CD14-positive monocyte (primary cell): Measurements from ENCODE around the gene SOX14. TPM values are rescaled to one million over a fixed set of nuclear protein-coding genes. Genes with fewer than 3 reads are reported as not detected.
A peak's percentile ranks its signal among the peaks of the same experiment; 100 is the strongest.

Experiments
- DNase-seq, 3 donors: peaks; one replicate each; pipeline ENCODE4 v3.0.0-alpha.2; 2011 to 2022
- H2AFZ ChIP-seq: 2 replicates; pipeline ENCODE4 v1.6.0; 2012; ENCODE audit warnings: mild to moderate bottlenecking, low read depth, low read length, inconsistent platforms; ENCODE audit not compliant: insufficient read depth, poor library complexity, severe bottlenecking
- H3K27ac ChIP-seq, 2 donors: 1 replicate in 1 of 2; 2 replicates in 1 of 2; pipeline ENCODE4 v1.5.1; 2012 to 2013; ENCODE audit warnings: low read length in 2 of 2, control low read depth in 1 of 2, inconsistent platforms in 1 of 2, low read depth in 1 of 2, mild to moderate bottlenecking in 1 of 2
- H3K27me3 ChIP-seq, 2 donors: one replicate each; pipeline versions ENCODE4 v1.6.0 to v1.6.1; 2011 to 2013; ENCODE audit warnings: low read length in 2 of 2; ENCODE audit not compliant: control insufficient read depth in 2 of 2, insufficient read depth in 2 of 2
- H3K36me3 ChIP-seq, 2 donors: replicated peaks in 1 of 2; 1 replicate in 1 of 2; 2 replicates in 1 of 2; pipeline versions ENCODE4 v1.5.1 to v1.6.1; 2012 to 2013; ENCODE audit warnings: low read length in 2 of 2, control low read depth in 1 of 2, inconsistent platforms in 1 of 2, mild to moderate bottlenecking in 1 of 2; ENCODE audit not compliant: insufficient read depth in 2 of 2, control insufficient read depth in 1 of 2
- H3K4me1 ChIP-seq, 2 donors: 1 replicate in 1 of 2; 2 replicates in 1 of 2; pipeline versions ENCODE4 v1.5.1 to v1.6.1; 2012 to 2013; ENCODE audit warnings: low read length in 2 of 2, control low read depth in 1 of 2, inconsistent platforms in 1 of 2, mild to moderate bottlenecking in 1 of 2, moderate library complexity in 1 of 2; ENCODE audit not compliant: insufficient read depth in 2 of 2, control insufficient read depth in 1 of 2
- H3K4me2 ChIP-seq: replicated peaks from 2 replicates; pipeline ENCODE3; 2012; ENCODE audit warnings: low read length, moderate library complexity, mild to moderate bottlenecking; ENCODE audit not compliant: poor library complexity, severe bottlenecking; ENCODE audit errors: extremely low read depth
- H3K4me3 ChIP-seq, 3 experiments: fragments of 200-600 bp in 1 of 3; sonication (generic) in 1 of 3; replicated peaks in 1 of 3; 1 replicate in 2 of 3; 2 replicates in 1 of 3; pipeline ENCODE4 v1.5.1; 2011 to 2013; ENCODE audit warnings: low read length in 3 of 3, mild to moderate bottlenecking in 3 of 3, control low read depth in 2 of 3, low read depth in 2 of 3, inconsistent platforms in 1 of 3, moderate library complexity in 1 of 3
- H3K79me2 ChIP-seq: 2 replicates; pipeline ENCODE4 v1.6.0; 2012; ENCODE audit warnings: mild to moderate bottlenecking, control low read depth, inconsistent platforms, low read length, moderate library complexity; ENCODE audit not compliant: insufficient read depth
- H3K9ac ChIP-seq: 2 replicates; pipeline ENCODE4 v1.6.0; 2017; ENCODE audit warnings: low read length, mild to moderate bottlenecking; ENCODE audit not compliant: insufficient read depth, poor library complexity, severe bottlenecking
- H3K9me3 ChIP-seq, 2 donors: replicated peaks in 1 of 2; 1 replicate in 1 of 2; 2 replicates in 1 of 2; pipeline versions ENCODE4 v1.5.1 to v1.6.1; 2012 to 2013; ENCODE audit warnings: low read length in 2 of 2, control low read depth in 1 of 2; ENCODE audit not compliant: control insufficient read depth in 1 of 2, insufficient read depth in 1 of 2
- H4K20me1 ChIP-seq: 2 replicates; pipeline ENCODE4 v1.6.0; 2012; ENCODE audit warnings: mild to moderate bottlenecking, low read length, control low read depth, moderate library complexity; ENCODE audit not compliant: insufficient read depth
- H3K27ac Mint-ChIP-seq, 7 donors: one replicate each; pipeline ENCODE4 v1.8.0; 2020; ENCODE audit warnings: mild to moderate bottlenecking in 7 of 7, mixed read lengths in 7 of 7, moderate library complexity in 6 of 7, inconsistent platforms in 2 of 7
- H3K27me3 Mint-ChIP-seq, 3 donors: one replicate each; pipeline ENCODE4 v1.8.0; 2021 to 2022; ENCODE audit warnings: low read depth in 3 of 3, mild to moderate bottlenecking in 3 of 3, mixed read lengths in 3 of 3, moderate library complexity in 3 of 3, inconsistent platforms in 1 of 3
- H3K36me3 Mint-ChIP-seq, 2 donors: one replicate each; pipeline ENCODE4 v1.8.0; 2020; ENCODE audit warnings: mixed read lengths in 2 of 2, inconsistent platforms in 1 of 2, mild to moderate bottlenecking in 1 of 2
- H3K4me1 Mint-ChIP-seq: one replicate; pipeline ENCODE4 v1.8.0; 2020; ENCODE audit warnings: mild to moderate bottlenecking, mixed read lengths
- H3K4me3 Mint-ChIP-seq, 2 donors: one replicate each; pipeline ENCODE4 v1.8.0; 2020; ENCODE audit warnings: mild to moderate bottlenecking in 2 of 2, mixed read lengths in 2 of 2, moderate library complexity in 1 of 2
- H3K9me3 Mint-ChIP-seq, 7 donors: one replicate each; pipeline ENCODE4 v1.8.0; 2020 to 2022; ENCODE audit warnings: mixed read lengths in 7 of 7, mild to moderate bottlenecking in 6 of 7, moderate library complexity in 6 of 7, inconsistent platforms in 2 of 7
- WGBS: methylation state at CpG from one replicate; pipeline ENCODE4 v1.1.5; 2013; ENCODE audit warnings: missing lambda C conversion rate; ENCODE audit not compliant: insufficient coverage; 5-methylcytosine and 5-hydroxymethylcytosine counted together
- intact Hi-C, 2 donors: fragments of 100-400 bp; cut with micrococcal nuclease; formaldehyde crosslinking; loops; one replicate each; pipeline versions ENCODE4 v1.15.0 to v1.15.1; 2023
- polyA plus RNA-seq, 3 donors: library from polyadenylated mRNA; depleted of rRNA in 1 of 3; unstranded in 2 of 3; stranded (reverse) in 1 of 3; fragments of 300-500 nt in 2 of 3; fragments of >200 nt in 1 of 3; fragmentation: Illumina TruSeq in 2 of 3; gene quantifications; 1 replicate in 2 of 3; 2 replicates in 1 of 3; pipeline ENCODE4 v1.2.3, GENCODE V29; 2012 to 2021
- TF ChIP-seq, protein P1 (sequence below): fragments of 200-600 bp; IDR thresholded peaks from one replicate; pipeline ENCODE4 v1.8.0; 2022; ENCODE audit warnings: antibody characterized with exemption, mild to moderate bottlenecking

Gene SOX14
- polyA plus RNA-seq, 3 donors, result not detected

DNA sequence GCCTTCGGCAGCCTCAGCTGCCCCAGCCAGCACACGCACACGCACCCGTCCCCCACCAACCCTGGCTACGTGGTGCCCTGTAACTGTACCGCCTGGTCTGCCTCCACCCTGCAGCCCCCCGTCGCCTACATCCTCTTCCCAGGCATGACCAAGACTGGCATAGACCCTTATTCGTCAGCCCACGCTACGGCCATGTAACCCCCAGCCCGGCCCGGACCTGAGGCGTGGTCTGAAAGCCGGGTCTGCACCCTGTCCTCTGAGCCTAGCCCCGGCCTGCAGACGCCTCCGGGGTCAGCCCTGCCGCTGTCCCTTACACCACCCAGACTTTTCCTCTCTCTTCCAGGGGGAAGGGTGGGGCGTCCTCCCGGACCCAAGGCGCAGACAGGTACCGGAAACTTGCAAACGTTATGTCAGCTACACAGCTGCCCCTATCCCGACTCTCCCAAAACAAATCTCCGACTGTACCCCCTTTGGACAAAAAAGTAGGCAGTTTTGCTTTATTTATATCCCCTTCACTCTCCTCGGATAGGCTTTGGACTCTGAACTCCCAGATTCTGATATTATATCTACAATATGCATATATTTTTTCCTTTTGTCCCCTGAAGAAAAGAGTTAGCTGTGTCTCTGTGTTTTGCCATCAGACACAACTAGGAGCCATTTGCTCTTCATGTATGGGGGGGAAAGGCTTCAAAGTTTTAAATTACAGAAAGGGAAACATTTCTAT, 1.4 kb downstream of the SOX14 start:
- Histone ChIP-seq H3K4me3 (no peak overlapping the region), H3K9ac (no peak overlapping the region), H3K36me3 (no peaks in the 10 kb centered on the region), H3K9me3 (peaks cover 5 to 81% of the 10 kb centered on the region in 2 donors), H3K79me2 (no peaks in the 10 kb centered on the region), H3K27ac (no peak overlapping the region), H2AFZ (no peak overlapping the region), H3K27me3 (peaks cover 79 to 100% of the 10 kb centered on the region in 2 donors), H4K20me1 (no peaks in the 10 kb centered on the region), H3K4me2 (no peak overlapping the region), H3K4me1 (no peaks in the 10 kb centered on the region)
- intact Hi-C loops, result no loop called here
- H3K27ac Mint-ChIP-seq, result no peak overlapping the region
- peaks cover 99 to 100% (median 99%) of the 10 kb centered on the region in 3 donors for H3K27me3 Mint-ChIP-seq
- 7% methylated on average over 21 of the region's 27 CpGs for WGBS
- H3K4me1 Mint-ChIP-seq, result peaks cover 9% of the 10 kb centered on the region
- TF ChIP-seq, protein P1, sequence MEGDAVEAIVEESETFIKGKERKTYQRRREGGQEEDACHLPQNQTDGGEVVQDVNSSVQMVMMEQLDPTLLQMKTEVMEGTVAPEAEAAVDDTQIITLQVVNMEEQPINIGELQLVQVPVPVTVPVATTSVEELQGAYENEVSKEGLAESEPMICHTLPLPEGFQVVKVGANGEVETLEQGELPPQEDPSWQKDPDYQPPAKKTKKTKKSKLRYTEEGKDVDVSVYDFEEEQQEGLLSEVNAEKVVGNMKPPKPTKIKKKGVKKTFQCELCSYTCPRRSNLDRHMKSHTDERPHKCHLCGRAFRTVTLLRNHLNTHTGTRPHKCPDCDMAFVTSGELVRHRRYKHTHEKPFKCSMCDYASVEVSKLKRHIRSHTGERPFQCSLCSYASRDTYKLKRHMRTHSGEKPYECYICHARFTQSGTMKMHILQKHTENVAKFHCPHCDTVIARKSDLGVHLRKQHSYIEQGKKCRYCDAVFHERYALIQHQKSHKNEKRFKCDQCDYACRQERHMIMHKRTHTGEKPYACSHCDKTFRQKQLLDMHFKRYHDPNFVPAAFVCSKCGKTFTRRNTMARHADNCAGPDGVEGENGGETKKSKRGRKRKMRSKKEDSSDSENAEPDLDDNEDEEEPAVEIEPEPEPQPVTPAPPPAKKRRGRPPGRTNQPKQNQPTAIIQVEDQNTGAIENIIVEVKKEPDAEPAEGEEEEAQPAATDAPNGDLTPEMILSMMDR, result no peak
- no peak for DNase-seq
- H3K9me3 Mint-ChIP-seq, result peaks cover 0 to 25% (median 12%) of the 10 kb centered on the region in 7 donors
- peak overlapping the region in 1 of 2 donors; percentile 64 for H3K4me3 Mint-ChIP-seq
- H3K36me3 Mint-ChIP-seq, result peaks cover 0 to 2% of the 10 kb centered on the region in 2 donors

DNA sequence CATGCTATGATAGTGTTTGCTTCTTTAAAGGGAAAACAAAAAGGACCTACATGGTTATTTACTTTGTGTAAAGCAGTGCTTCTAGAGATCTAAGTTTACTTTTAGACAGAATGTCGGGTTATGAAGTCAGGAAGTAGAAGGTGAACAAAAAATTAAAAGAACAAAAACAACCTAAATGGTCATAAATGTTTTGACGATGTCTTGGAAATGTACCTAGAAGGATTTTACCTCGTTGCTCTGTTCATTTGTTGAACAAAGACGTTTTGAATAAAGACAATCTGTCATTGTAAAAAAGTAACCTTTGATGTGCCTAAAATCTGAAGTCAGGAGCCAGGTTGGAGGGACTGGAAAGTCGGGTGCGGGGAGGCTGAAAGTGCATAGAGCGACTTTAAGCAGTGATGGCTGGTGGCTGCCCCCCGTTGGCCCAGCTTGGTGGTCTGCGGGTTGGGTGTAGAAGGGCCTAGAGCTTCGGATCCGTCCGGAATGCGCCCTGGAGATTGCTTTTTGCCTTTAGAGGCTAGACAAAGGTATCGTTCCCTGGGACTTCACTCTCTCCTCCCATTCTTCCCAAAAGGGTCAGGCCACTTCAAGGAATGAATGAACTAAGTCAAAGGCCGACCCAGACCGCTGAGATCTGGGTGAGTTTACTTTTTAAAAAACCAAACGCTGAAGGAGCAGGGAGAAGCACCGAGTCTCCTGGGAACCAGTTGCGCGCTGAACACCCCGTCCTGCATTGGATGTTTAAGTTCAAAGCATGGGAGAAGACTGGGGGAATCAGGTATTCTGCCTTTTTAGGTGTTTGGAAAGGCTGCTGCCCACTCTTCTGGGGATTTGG, 2.1 kb downstream of the SOX14 start:
- H3K36me3 Mint-ChIP-seq, result peaks cover 0 to 2% of the 10 kb centered on the region in 2 donors
- peaks cover 78 to 100% of the 10 kb centered on the region in 2 donors for H3K27me3 ChIP-seq
- intact Hi-C loops, result no loop called here

More for the DNA sequence above, 2.1 kb downstream of the SOX14 start:
- H3K4me3 ChIP-seq, result no peak overlapping the region
- H3K79me2 ChIP-seq, result no peaks in the 10 kb centered on the region
- H3K27ac Mint-ChIP-seq, result no peak overlapping the region
- WGBS, result 5% methylated on average over 13 of the region's 21 CpGs
- H3K36me3 ChIP-seq, result no peaks in the 10 kb centered on the region
- TF ChIP-seq, protein P1, result no peak
- DNase-seq, result no peak
- H3K4me1 ChIP-seq, result no peaks in the 10 kb centered on the region
- H3K4me1 Mint-ChIP-seq, result peaks cover 9% of the 10 kb centered on the region
- peak overlapping the region in 1 of 2 donors; percentile 64 for H3K4me3 Mint-ChIP-seq
- H2AFZ ChIP-seq, result no peak overlapping the region
- H3K9me3 ChIP-seq, result peaks cover 5 to 77% of the 10 kb centered on the region in 2 donors
- peaks cover 0 to 28% (median 12%) of the 10 kb centered on the region in 7 donors for H3K9me3 Mint-ChIP-seq
- H3K27ac ChIP-seq, result no peak overlapping the region
- H3K9ac ChIP-seq, result no peak overlapping the region
- no peak overlapping the region for H3K4me2 ChIP-seq
- H3K27me3 Mint-ChIP-seq, result peaks cover 98 to 100% (median 99%) of the 10 kb centered on the region in 3 donors
- no peaks in the 10 kb centered on the region for H4K20me1 ChIP-seq
